ENCODE data around the gene NUAK2. TPM values are rescaled to one million over a fixed set of nuclear protein-coding genes. Genes with fewer than 3 reads are reported as not detected.

The NUAK2 gene
- total and polyA plus RNA-seq, 9 donors, result 1.2 to 53.2 (median 3.2) TPM

DNA sequence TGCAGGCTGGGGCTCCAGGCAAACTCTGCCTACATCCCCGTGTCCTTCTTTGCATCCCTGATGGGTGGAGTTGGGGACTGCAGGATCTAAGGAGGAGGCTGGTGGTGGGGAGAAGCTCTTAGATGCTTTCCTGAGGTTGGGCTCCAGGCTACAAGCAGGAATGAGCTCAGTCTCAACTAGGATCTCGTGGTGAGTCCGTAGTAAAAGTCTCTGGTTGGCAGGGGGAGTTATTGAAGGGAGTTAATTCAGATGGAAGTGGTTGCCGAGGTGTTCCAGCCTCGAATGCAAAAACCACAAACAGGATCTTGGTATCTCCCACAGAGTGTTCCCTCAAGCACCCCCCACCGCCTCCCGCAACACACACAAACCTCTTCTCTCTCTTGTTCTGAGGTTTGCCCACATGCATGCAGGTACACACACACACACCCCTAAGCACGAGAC, 58.8 kb downstream of the NUAK2 start:
- 64 to 72% (median 65%) methylated on average over 8 of the region's 8 CpGs for WGBS, 3 donors
- no peak for DNase-seq
- Histone ChIP-seq H3K4me1 (ENCODE audit: insufficient read depth) (peaks cover 4% of the 10 kb centered on the region), H3K36me3 (no peaks in the 10 kb centered on the region), H3K4me3 (no peak overlapping the region), H3K9me3 (no peaks in the 10 kb centered on the region), H3K27ac (no peak overlapping the region), H3K27me3 (no peaks in the 10 kb centered on the region)
- intact Hi-C loops (cut with DNase I), result loop anchor here in 1 of 4 donors (5.0 kb wide), 1 partner anchor 35 kb away; the partner anchor contains the start of gene TMCC2
- no peak for TF ChIP-seq EP300 (IDR thresholded peaks at IDR 0.05)
- no peak for TF ChIP-seq POLR2A (IDR thresholded peaks at IDR 0.05)
- TF ChIP-seq, protein P1, sequence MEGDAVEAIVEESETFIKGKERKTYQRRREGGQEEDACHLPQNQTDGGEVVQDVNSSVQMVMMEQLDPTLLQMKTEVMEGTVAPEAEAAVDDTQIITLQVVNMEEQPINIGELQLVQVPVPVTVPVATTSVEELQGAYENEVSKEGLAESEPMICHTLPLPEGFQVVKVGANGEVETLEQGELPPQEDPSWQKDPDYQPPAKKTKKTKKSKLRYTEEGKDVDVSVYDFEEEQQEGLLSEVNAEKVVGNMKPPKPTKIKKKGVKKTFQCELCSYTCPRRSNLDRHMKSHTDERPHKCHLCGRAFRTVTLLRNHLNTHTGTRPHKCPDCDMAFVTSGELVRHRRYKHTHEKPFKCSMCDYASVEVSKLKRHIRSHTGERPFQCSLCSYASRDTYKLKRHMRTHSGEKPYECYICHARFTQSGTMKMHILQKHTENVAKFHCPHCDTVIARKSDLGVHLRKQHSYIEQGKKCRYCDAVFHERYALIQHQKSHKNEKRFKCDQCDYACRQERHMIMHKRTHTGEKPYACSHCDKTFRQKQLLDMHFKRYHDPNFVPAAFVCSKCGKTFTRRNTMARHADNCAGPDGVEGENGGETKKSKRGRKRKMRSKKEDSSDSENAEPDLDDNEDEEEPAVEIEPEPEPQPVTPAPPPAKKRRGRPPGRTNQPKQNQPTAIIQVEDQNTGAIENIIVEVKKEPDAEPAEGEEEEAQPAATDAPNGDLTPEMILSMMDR (IDR thresholded peaks at IDR 0.05), result no peak

DNA sequence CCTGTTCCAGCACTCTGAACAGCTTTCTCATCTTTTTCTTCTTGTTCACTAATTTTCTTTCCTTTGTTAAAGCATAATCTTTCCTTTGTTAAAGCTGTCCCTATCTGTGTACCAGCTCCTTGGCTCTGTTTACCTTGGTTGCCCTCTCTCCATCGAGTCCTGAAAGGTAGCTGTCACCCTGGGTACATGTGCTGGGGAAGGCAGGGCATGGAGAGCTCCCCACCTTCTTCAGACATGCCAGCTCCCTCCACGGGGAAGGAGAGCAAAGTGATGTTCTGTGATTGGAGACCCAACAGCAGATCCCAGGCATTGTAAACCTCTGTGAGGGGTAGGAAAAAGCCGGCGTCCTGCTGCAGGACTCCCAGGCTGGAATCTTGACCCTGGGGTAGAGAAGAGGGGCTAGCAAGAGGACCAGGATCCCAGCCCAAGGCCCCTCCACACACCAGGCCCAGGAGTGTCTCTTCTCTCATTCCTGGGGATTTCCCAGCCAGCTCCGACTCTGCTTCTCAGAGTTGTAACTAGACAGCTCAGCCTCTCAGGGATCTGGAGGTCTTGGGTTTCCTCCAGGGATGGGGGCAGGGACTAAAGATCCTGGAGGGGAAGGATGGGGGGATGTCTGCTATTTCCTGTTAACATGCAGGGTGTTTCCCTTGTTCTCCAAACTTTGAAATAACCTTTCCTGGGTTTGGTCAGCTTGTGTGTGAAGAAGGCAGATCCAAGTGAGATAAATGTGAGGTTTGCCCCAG, 59.4 kb downstream of the NUAK2 start:
- WGBS, 3 donors, result 29 to 43% (median 41%) methylated on average over 5 of the region's 5 CpGs
- Histone ChIP-seq H3K4me3 (no peak overlapping the region), H3K27me3 (no peaks in the 10 kb centered on the region), H3K27ac (no peak overlapping the region), H3K9me3 (no peaks in the 10 kb centered on the region), H3K36me3 (no peaks in the 10 kb centered on the region), H3K4me1 (ENCODE audit: insufficient read depth) (peaks cover 4% of the 10 kb centered on the region)
- no peak for TF ChIP-seq EP300 (IDR thresholded peaks at IDR 0.05)
- no peak for TF ChIP-seq POLR2A (IDR thresholded peaks at IDR 0.05)
- TF ChIP-seq, protein P1 (IDR thresholded peaks at IDR 0.05), result no peak
- no peak for DNase-seq
- intact Hi-C loops (cut with DNase I), result loop anchor here in 1 of 4 donors (5.0 kb wide), 1 partner anchor 35 kb away; the partner anchor contains the start of gene TMCC2

DNA sequence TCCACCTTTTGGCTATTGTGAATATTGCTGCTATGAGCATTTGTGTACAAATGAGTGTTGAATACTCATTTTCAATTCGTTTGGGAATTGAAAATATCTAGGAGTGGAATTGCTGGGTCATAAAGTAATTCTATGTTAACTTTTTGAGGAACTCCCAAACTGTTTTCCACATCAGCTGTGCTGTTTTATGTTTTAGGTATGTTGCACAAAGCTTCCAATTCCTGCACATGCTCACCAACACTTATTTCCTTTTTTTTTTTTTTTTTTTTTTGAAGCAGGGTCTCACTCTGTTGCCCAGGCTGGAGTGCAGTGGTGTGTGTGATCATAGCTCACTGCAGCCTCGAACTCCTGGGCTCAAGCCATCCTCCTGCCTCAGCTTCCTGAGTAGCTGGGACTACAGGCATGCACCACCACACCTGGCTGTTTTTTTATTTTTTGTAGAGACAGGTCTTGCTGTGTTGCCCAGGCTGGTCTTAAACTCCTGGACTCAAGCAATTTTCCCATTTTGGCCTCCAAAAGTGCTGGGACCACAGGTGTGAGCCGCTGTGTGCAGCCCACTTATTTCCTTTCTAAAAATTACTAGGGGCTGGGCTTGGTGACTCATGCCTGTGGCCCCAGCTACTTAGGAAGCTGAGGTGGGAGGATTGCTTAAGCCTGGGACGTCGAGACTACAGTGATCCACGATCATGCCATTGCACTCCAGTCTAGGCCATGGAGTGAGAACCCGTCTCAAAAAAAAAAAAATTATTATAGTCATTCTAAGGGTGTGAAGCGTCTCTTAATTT, 60.4 kb downstream of the NUAK2 start:
- H3K27ac ChIP-seq, result no peak overlapping the region
- intact Hi-C loops (cut with DNase I), result loop anchor here in 1 of 4 donors (5.0 kb wide), 1 partner anchor 34 kb away; the partner anchor contains the start of gene TMCC2
- TF ChIP-seq, protein P1 (IDR thresholded peaks at IDR 0.05), result no peak
- no peak for TF ChIP-seq EP300 (IDR thresholded peaks at IDR 0.05)
- TF ChIP-seq POLR2A (IDR thresholded peaks at IDR 0.05), result no peak
- no peak overlapping the region for H3K4me3 ChIP-seq
- H3K27me3 ChIP-seq, result no peaks in the 10 kb centered on the region
- H3K4me1 ChIP-seq (ENCODE audit: insufficient read depth), result peaks cover 7% of the 10 kb centered on the region
- WGBS, 3 donors, result 53 to 61% (median 55%) methylated on average over 8 of the region's 8 CpGs
- DNase-seq, result no peak
- no peaks in the 10 kb centered on the region for H3K9me3 ChIP-seq
- no peaks in the 10 kb centered on the region for H3K36me3 ChIP-seq

DNA sequence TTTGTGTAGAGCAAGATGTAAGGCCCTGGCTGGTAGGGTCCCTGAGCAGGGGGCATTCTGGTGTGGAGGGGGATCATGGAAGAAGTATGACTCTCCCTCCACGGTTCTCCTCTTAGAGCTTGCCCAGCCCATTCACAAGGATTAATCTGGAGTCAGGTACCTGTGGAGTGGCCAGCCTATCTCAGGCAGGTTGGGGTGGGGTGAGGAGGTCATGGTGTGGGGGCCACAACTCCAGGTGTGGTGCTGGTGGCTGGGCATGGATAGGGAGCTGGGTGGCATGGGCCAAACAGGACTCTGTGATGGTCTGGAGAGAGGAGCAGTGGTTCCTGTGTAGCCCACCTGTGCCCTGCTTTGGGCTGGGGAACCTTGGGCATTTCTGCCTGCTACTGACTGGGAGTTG, 61.5 kb downstream of the NUAK2 start:
- 89 to 91% (median 90%) methylated on average over 1 of the region's 1 CpG for WGBS, 3 donors
- Histone ChIP-seq H3K4me1 (ENCODE audit: insufficient read depth) (peaks cover 7% of the 10 kb centered on the region), H3K4me3 (no peak overlapping the region), H3K27ac (no peak overlapping the region), H3K9me3 (no peaks in the 10 kb centered on the region), H3K27me3 (no peaks in the 10 kb centered on the region), H3K36me3 (no peaks in the 10 kb centered on the region)
- intact Hi-C loops (cut with DNase I), result loop anchor here (5.0 to 10.0 kb wide), 5 partner anchors 33 to 283 kb away; partner anchors contain the start of genes RBBP5 (in 1 of the 4) and TMCC2 (in 1 of the 4)
- no peak for DNase-seq
- TF ChIP-seq EP300 (IDR thresholded peaks at IDR 0.05), result no peak
- TF ChIP-seq, protein P1 (IDR thresholded peaks at IDR 0.05), result no peak
- TF ChIP-seq POLR2A (IDR thresholded peaks at IDR 0.05), result no peak

Measured in ovary (tissue), 9 donors.